GM15510 (cell line): ENCODE results near the gene KIRREL2.

Source experiments
- POLR2A ChIP-seq: IDR thresholded peaks from 3 replicates; pipeline ENCODE4 v1.6.1; 2011; ENCODE audit warnings: borderline replicate concordance; ENCODE audit not compliant: insufficient read length; ENCODE audit errors: extremely low read depth

Gene KIRREL2

GRCh38 chr19:35859414-35859813 is 2.7 kb downstream of the KIRREL2 start:
- no peak for TF ChIP-seq POLR2A

- no peak for TF ChIP-seq POLR2A
Observed at GRCh38 chr19:35860436-35860817, 3.7 kb downstream of the KIRREL2 start.

GRCh38 chr19:35860818-35861639 is 4.3 kb downstream of the KIRREL2 start:
- no peak for TF ChIP-seq POLR2A

GRCh38 chr19:35861640-35862160 is 5.0 kb downstream of the KIRREL2 start:
- no peak for TF ChIP-seq POLR2A

GRCh38 chr19:35862528-35862927 is 5.8 kb downstream of the KIRREL2 start:
- TF ChIP-seq POLR2A, result no peak

- no peak for TF ChIP-seq POLR2A
Observed at GRCh38 chr19:35863018-35863417, 6.3 kb downstream of the KIRREL2 start.

GRCh38 chr19:35868172-35868822 is 11.6 kb downstream of the KIRREL2 start, which contains the start of gene APLP1:
TSS of gene APLP1 (plus strand) at chr19:35868574. CDS start at chr19:35868637, 63 bp downstream.
- no peak for TF ChIP-seq POLR2A

- TF ChIP-seq POLR2A, result no peak
Observed at GRCh38 chr19:35868823-35869326, 12.2 kb downstream of the KIRREL2 start.

- TF ChIP-seq POLR2A, result no peak
Observed at GRCh38 chr19:35869327-35870123, 12.8 kb downstream of the KIRREL2 start.

GRCh38 chr19:35870798-35871197 is 14.1 kb downstream of the KIRREL2 start:
- TF ChIP-seq POLR2A, result no peak

- TF ChIP-seq POLR2A, result no peak
Observed at GRCh38 chr19:35871611-35872010, 14.9 kb downstream of the KIRREL2 start.

GRCh38 chr19:35872180-35872579 is 15.5 kb downstream of the KIRREL2 start:
- TF ChIP-seq POLR2A, result no peak

- TF ChIP-seq POLR2A, result no peak
Observed at GRCh38 chr19:35874392-35874930, 17.8 kb downstream of the KIRREL2 start.

- no peak for TF ChIP-seq POLR2A
Observed at GRCh38 chr19:35879068-35879467, 22.4 kb downstream of the KIRREL2 start.
